MM.1S (cell line): ENCODE measurements around the gene YBX2.

Experiments
- DNase-seq: peaks from one replicate; pipeline ENCODE4 v3.0.0-alpha.2; 2015
- H2AFZ ChIP-seq: fragments of 300-600 bp; sonication (generic); 2 replicates; pipeline ENCODE4 v1.6.0; 2016; ENCODE audit warnings: antibody characterized with exemption, low read length
- H3F3A ChIP-seq: fragments of 300-600 bp; sonication (generic); 2 replicates; pipeline ENCODE4 v1.6.1; 2016; ENCODE audit warnings: mild to moderate bottlenecking, antibody characterized with exemption, low read length, moderate library complexity, mixed read lengths; ENCODE audit not compliant: insufficient read depth
- H3K27ac ChIP-seq: fragments of 300-600 bp; sonication (generic); 2 replicates; pipeline ENCODE4 v1.5.1; 2016; ENCODE audit warnings: mild to moderate bottlenecking, low read length
- H3K27me3 ChIP-seq: fragments of 300-600 bp; sonication (generic); replicated peaks from 2 replicates; pipeline ENCODE4 v1.6.0; 2016; ENCODE audit warnings: low read length; ENCODE audit not compliant: insufficient read depth
- H3K36me3 ChIP-seq: fragments of 300-600 bp; sonication (generic); replicated peaks from 2 replicates; pipeline ENCODE4 v1.6.1; 2016; ENCODE audit warnings: mild to moderate bottlenecking, low read length, mixed read lengths; ENCODE audit not compliant: insufficient read depth
- H3K4me1 ChIP-seq: fragments of 300-600 bp; sonication (generic); 2 replicates; pipeline ENCODE4 v1.6.1; 2016; ENCODE audit warnings: low read length, mixed read lengths
- H3K4me2 ChIP-seq: fragments of 300-600 bp; sonication (generic); 2 replicates; pipeline ENCODE4 v1.6.0; 2016; ENCODE audit warnings: low read depth, low read length
- H3K4me3 ChIP-seq: fragments of 300-600 bp; sonication (generic); 2 replicates; pipeline ENCODE4 v1.5.1; 2016; ENCODE audit warnings: low read length, mixed read lengths
- H3K79me2 ChIP-seq: fragments of 300-600 bp; sonication (generic); 2 replicates; pipeline ENCODE4 v1.6.1; 2016; ENCODE audit warnings: mixed run types, low read length, mixed read lengths
- H3K9ac ChIP-seq: fragments of 300-600 bp; sonication (generic); 2 replicates; pipeline ENCODE4 v1.6.1; 2016; ENCODE audit warnings: low read length, mixed read lengths
- H3K9me2 ChIP-seq: fragments of 300-600 bp; sonication (generic); replicated peaks from 2 replicates; pipeline ENCODE4 v1.6.1; 2016; ENCODE audit warnings: mild to moderate bottlenecking, low read length, mixed read lengths; ENCODE audit not compliant: insufficient read depth
- H3K9me3 ChIP-seq: fragments of 300-600 bp; sonication (generic); replicated peaks from 2 replicates; pipeline ENCODE4 v1.6.1; 2016; ENCODE audit warnings: mild to moderate bottlenecking, low read length, mixed read lengths; ENCODE audit not compliant: insufficient read depth
- H4K20me1 ChIP-seq: fragments of 300-600 bp; sonication (generic); 2 replicates; pipeline ENCODE4 v1.6.1; 2016; ENCODE audit warnings: mild to moderate bottlenecking, low read length, moderate library complexity, mixed read lengths; ENCODE audit not compliant: insufficient read depth
- EZH2 ChIP-seq: fragments of 300-600 bp; sonication (generic); optimal IDR thresholded peaks from 2 replicates; pipeline ENCODE3; 2017; ENCODE audit warnings: low read depth, mild to moderate bottlenecking, antibody characterized with exemption, low read length, mixed read lengths
- EZH2phosphoT487 ChIP-seq: fragments of 300-600 bp; sonication (generic); IDR thresholded peaks from 2 replicates; pipeline ENCODE4 v1.6.1; 2018; ENCODE audit warnings: antibody characterized with exemption, low read length
- TF ChIP-seq, protein P1 (sequence below): fragments of 300-600 bp; sonication (generic); IDR thresholded peaks from 2 replicates; pipeline ENCODE4 v1.5.1; 2016; ENCODE audit warnings: antibody characterized with exemption, low read length, mixed read lengths

YBX2 gene

DNA sequence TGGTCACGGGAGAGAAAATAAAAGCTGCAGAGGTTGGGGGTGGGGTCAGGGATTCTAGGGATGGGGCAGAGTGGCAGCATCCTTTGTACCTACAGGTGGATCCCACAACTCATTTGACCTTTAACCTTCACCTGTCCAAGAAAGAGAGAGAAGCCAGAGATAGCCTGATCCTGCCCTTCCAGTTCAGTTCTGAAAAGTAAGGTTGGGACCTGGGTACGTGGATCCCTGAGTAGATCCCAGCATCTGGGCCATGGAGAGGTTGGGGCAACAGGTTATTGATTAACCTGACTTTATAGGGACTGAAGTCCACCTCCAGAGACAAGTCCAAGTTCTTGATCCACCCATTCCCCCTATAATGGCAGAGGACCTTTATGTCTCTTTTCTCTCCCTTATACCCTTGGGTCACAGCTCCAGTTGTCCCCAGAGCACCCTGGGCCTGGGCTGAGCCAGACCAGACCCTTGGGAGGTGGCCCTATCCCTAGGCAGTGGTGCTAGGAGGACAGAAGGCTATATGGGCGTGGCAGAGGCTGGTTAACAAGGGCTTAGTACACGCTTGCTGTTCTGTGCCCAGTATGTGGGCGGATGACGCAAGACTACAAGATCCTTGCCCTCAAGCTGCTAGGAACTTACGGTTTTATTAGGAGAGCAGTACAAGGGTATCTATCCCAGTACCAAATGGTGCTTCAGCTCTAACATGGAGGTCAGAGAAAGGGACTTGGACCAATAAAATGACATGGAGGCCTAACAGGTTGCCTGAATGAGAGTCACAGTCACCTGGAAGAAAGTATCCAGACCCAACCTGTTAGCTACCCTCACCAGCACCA, 35.5 kb downstream of the YBX2 start:
- Histone ChIP-seq H3K4me3 (no peak overlapping the region), H3K4me2 (no peak overlapping the region), H3K9me3 (no peaks in the 10 kb centered on the region), H3K79me2 (no peaks in the 10 kb centered on the region), H3K36me3 (0 out of 2 replicates have a peak, but pooled peaks cover 4% of the 10 kb centered on the region), H3K27ac (no peak overlapping the region), H3K4me1 (peaks cover 4% of the 10 kb centered on the region; the same call in 1 of the 2 replicates), H3K27me3 (peaks cover 34% of the 10 kb centered on the region), H3K9ac (no peak overlapping the region), H3F3A (no peaks in the 10 kb centered on the region), H4K20me1 (no peaks in the 10 kb centered on the region), H2AFZ (no peak overlapping the region), H3K9me2 (no peaks in the 10 kb centered on the region)
- no peak for TF ChIP-seq EZH2phosphoT487
- TF ChIP-seq, protein P1, sequence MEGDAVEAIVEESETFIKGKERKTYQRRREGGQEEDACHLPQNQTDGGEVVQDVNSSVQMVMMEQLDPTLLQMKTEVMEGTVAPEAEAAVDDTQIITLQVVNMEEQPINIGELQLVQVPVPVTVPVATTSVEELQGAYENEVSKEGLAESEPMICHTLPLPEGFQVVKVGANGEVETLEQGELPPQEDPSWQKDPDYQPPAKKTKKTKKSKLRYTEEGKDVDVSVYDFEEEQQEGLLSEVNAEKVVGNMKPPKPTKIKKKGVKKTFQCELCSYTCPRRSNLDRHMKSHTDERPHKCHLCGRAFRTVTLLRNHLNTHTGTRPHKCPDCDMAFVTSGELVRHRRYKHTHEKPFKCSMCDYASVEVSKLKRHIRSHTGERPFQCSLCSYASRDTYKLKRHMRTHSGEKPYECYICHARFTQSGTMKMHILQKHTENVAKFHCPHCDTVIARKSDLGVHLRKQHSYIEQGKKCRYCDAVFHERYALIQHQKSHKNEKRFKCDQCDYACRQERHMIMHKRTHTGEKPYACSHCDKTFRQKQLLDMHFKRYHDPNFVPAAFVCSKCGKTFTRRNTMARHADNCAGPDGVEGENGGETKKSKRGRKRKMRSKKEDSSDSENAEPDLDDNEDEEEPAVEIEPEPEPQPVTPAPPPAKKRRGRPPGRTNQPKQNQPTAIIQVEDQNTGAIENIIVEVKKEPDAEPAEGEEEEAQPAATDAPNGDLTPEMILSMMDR: no peak
- no peak for TF ChIP-seq EZH2
- no peak for DNase-seq

DNA sequence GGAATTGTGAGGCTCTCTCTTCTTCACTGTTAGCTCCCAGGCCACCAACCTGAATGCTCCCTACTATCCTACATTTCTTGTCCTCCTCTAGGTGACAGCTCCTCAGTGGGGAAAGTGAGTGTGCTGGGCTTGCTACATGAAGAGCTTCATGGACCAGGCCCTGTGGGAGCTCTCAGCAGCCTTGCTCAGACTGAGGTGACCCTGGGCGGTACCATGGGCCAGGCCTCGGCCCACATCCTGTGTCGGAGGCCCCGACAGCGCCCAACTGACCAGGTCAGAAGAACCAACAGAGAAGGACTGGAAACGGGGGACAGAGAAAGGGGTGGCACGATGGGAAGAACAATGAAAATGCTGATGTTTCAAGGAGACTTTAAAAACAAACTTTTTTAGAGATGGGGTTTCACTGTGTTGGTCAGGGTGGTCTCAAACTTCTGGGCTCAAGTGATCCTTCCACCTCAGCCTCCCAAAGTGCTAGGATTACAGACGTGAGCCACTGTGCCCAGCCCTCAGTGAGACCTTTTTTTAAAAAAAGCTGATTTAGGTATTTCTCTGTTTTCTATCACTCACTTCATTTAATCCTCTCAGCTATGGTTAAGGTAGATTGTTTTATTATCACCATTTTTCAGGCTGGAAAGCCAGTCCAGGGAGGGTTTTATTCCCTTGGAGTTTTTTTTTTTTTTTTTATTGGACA, 37.5 kb downstream of the YBX2 start:
- Histone ChIP-seq H3K36me3 (0 out of 2 replicates have a peak, but pooled peaks cover 4% of the 10 kb centered on the region), H4K20me1 (no peaks in the 10 kb centered on the region), H2AFZ (no peak overlapping the region), H3K9ac (no peak overlapping the region), H3K4me2 (no peak overlapping the region), H3K27ac (no peak overlapping the region), H3K79me2 (peaks cover 11% of the 10 kb centered on the region), H3K4me3 (no peak overlapping the region), H3F3A (peaks cover 6% of the 10 kb centered on the region), H3K27me3 (peaks cover 14% of the 10 kb centered on the region), H3K4me1 (peaks cover 5% of the 10 kb centered on the region), H3K9me3 (no peaks in the 10 kb centered on the region), H3K9me2 (no peaks in the 10 kb centered on the region)
- no peak for DNase-seq
- no peak for TF ChIP-seq EZH2phosphoT487
- TF ChIP-seq EZH2: no peak
- TF ChIP-seq, protein P1: no peak

DNA sequence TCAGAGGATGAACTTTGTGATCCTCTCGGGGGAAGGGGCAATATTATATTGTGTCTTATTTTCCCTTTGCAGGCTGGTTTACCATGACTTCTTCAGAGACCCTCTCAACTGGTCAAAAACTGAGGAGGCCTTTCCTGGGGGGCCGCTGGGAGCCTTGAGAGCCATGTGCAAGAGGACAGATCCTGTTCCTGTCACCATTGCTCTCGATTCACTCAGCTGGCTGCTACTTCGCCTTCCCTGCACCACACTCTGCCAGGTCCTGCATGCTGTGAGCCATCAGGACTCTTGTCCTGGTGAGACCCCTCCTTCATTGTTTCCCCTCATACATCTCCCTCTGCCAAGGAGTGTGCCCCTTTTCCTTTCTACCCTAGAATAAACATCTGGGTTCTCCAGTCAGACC, 39.9 kb downstream of the YBX2 start:
- H3K4me2 ChIP-seq: no peak overlapping the region
- peaks cover 30% of the 10 kb centered on the region for H3K79me2 ChIP-seq
- no peaks in the 10 kb centered on the region for H3K9me2 ChIP-seq
- no peaks in the 10 kb centered on the region for H3K9me3 ChIP-seq
- H4K20me1 ChIP-seq: no peaks in the 10 kb centered on the region
- H3K4me1 ChIP-seq: peaks cover 13% of the 10 kb centered on the region
- H3K9ac ChIP-seq: no peak overlapping the region
- no peak overlapping the region for H3K27ac ChIP-seq
- TF ChIP-seq EZH2phosphoT487 (no peak), EZH2 (no peak)
- H3F3A ChIP-seq: peaks cover 6% of the 10 kb centered on the region
- no peaks in the 10 kb centered on the region for H3K27me3 ChIP-seq
- H3K36me3 ChIP-seq: 0 out of 2 replicates have a peak, but pooled peaks cover 4% of the 10 kb centered on the region
- no peak overlapping the region for H3K4me3 ChIP-seq
- no peak for DNase-seq
- no peak overlapping the region for H2AFZ ChIP-seq
